Measurements from ENCODE around the gene PPBP.
"Not testable (repeated sequence)": the region's sequence is repeated elsewhere in the genome, so short reads cannot be mapped to it uniquely, and the experiment has no call there.

The PPBP gene

DNA sequence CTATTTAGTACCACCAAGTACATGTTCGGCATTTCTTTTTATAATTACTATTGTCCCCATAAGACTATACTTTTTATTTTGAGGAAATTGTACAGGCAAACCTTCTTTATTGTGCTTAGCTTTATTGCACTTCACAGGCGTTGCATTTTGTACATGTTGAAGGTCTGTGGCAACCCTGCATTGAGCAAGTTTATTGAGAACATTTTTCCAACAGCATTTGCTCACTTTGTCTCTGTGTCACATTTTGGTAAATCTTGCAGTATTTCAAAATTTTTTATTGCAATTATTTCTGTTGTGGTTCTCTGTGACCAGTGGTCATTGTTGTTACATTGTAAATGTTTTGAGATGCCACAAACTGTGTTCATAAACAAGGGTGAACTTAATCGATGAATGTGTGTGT, 21.3 kb upstream of the PPBP start:
- DNase-seq (no peak), ATAC-seq (no peak)
- Mint-ChIP-seq H3K27ac (no peak overlapping the region), H3K4me3 (no peak overlapping the region), H3K9me3 (no peaks in the 10 kb centered on the region), H3K27me3 (no peaks in the 10 kb centered on the region), H3K4me1 (no peaks in the 10 kb centered on the region)

GRCh38 chr4:74006009-74006476, 18.1 kb upstream of the PPBP start:
- Mint-ChIP-seq H3K4me3 (no peak overlapping the region), H3K27ac (no peak overlapping the region), H3K9me3 (no peaks in the 10 kb centered on the region), H3K27me3 (no peaks in the 10 kb centered on the region), H3K4me1 (no peaks in the 10 kb centered on the region)
- ATAC-seq (no peak), DNase-seq (no peak)

DNA sequence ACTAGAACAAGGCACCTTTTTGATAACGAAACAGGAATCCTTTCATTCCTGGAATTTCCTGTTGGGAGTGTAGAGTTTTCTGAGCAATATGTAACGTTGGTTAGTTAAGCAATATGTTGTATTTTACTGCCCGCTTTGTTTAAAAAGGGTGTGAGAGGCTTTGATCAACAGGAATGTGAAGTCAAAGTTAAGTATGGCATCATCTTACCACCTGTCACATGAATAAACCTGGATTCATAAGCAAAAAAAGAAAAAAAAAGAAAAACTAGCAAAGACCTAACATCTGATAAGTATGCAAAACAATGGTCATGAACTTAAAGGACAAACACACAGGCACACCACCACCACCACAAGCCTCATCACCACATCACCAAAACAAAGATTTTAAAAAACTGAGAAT, 17.5 kb upstream of the PPBP start:
- Mint-ChIP-seq H3K4me1 (no peaks in the 10 kb centered on the region), H3K27me3 (no peaks in the 10 kb centered on the region), H3K9me3 (no peaks in the 10 kb centered on the region), H3K4me3 (no peak overlapping the region), H3K27ac (no peak overlapping the region)
- ATAC-seq (no peak), DNase-seq (no peak)

- ATAC-seq (no peak), DNase-seq (no peak)
- Mint-ChIP-seq H3K27ac (no peak overlapping the region), H3K9me3 (peaks cover 0 to 4% of the 10 kb centered on the region in 2 donors), H3K4me1 (no peaks in the 10 kb centered on the region), H3K4me3 (no peak overlapping the region), H3K27me3 (no peaks in the 10 kb centered on the region)
Measured at GRCh38 chr4:74004668-74005067, 16.7 kb upstream of the PPBP start.

GRCh38 chr4:74000301-74000700, 12.3 kb upstream of the PPBP start:
- Mint-ChIP-seq H3K9me3 (peaks cover 0 to 4% of the 10 kb centered on the region in 2 donors), H3K27ac (no peak overlapping the region), H3K27me3 (peaks cover 15% of the 10 kb centered on the region), H3K4me3 (no peak overlapping the region), H3K4me1 (peaks cover 5% of the 10 kb centered on the region)
- no peak for DNase-seq
- no peak for ATAC-seq

- ATAC-seq (peak; percentile 62), DNase-seq (no peak)
- H3K4me3 Mint-ChIP-seq, result peak within 1 kb of the TSS in 1 of 2 donors; percentile 47
- H3K4me1 Mint-ChIP-seq, result peaks cover 5% of the 10 kb centered on the region
- H3K9me3 Mint-ChIP-seq, result peaks cover 0 to 4% of the 10 kb centered on the region in 2 donors
- peaks cover 25% of the 10 kb centered on the region for H3K27me3 Mint-ChIP-seq
- H3K27ac Mint-ChIP-seq, result no peak within 1 kb of the TSS
Measured at GRCh38 chr4:73998040-73999011, 10.3 kb upstream of the PPBP start, which contains the start of gene CXCL5. Gene CXCL5 (minus strand): TSS chr4:73998677. CDS start chr4:73998581, 96 bp downstream.

DNA sequence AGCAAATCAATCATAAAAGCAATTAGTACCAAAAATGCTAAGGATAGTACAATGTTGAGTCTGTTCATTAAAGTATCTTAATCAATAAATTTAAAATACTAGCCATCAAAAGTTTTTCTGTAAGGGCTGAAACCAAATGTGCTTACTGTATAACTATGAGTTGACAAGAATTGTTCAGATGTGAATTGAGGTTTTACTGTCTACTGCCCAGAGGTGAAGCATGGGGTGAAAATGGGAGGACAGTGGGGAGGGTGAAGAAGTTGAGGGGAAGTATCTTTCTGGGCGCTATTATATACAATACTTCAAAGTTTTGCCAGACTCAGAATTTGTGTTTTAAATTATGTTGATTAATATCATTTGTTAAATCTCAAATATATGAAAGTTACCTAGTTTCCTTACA, 4.1 kb upstream of the PPBP start:
- Mint-ChIP-seq H3K4me1 (no peaks in the 10 kb centered on the region), H3K27me3 (peaks cover 10% of the 10 kb centered on the region), H3K9me3 (no peaks in the 10 kb centered on the region), H3K4me3 (no peak overlapping the region), H3K27ac (no peak overlapping the region)
- ATAC-seq (no peak), DNase-seq (no peak)

DNA sequence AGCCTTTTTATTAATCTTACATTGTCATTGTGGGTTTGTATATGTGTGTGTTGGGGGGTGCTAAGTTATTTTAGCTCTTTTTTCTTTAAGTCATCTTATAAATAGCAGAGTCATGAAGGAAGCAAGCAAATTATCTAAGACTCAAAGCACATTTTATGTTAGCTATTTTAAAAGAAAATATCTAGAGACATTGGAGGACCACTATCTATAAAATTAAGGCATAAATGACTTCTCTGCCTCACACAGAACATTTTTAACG, 3.7 kb upstream of the PPBP start:
- no peaks in the 10 kb centered on the region for H3K9me3 Mint-ChIP-seq
- H3K27ac Mint-ChIP-seq, result no peak overlapping the region
- DNase-seq (no peak), ATAC-seq (no peak)
- no peak overlapping the region for H3K4me3 Mint-ChIP-seq
- no peaks in the 10 kb centered on the region for H3K4me1 Mint-ChIP-seq
- H3K27me3 Mint-ChIP-seq, result peaks cover 10% of the 10 kb centered on the region

DNA sequence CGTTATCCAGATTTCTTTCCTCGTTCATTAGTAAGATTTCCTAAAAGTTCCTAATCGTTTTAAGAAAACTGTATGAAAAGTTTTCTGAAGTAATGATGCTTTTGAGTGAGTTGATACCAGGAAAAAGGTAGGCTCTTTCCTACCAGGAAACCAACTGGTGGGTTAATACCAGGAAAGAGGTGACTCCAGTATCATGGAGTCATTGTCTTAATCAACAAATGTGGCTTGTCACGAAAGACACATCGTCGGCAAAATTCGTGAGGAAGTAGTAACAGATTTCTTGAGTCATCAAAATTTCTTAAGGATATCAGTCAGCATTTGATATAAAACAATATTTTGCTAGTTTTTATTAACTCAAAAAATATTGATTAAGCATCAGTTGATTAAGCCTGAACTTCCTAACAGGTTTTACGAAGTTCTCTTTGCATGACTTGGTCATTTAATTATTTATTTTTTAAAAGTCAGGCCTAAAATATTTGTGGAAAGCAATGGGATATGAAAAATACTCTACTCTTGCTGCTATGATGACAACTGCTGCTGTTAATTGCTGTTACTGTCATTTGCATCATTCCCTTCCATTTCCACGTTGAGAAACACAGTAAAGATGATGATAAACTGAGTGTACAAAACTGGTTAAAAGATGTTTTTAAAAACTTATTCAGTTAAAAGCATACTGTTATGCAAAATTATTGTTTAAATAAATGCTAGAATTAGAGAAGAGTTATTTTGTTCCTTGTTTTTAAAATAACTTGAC, 3.2 kb upstream of the PPBP start:
- Mint-ChIP-seq H3K4me3 (no peak overlapping the region), H3K4me1 (no peaks in the 10 kb centered on the region), H3K9me3 (no peaks in the 10 kb centered on the region), H3K27ac (no peak overlapping the region), H3K27me3 (peaks cover 10% of the 10 kb centered on the region)
- no peak for ATAC-seq
- DNase-seq, result no peak

- Mint-ChIP-seq H3K4me3 (no peak overlapping the region), H3K9me3 (no peaks in the 10 kb centered on the region), H3K4me1 (no peaks in the 10 kb centered on the region), H3K27me3 (peaks cover 10% of the 10 kb centered on the region), H3K27ac (no peak overlapping the region)
- DNase-seq, result no peak
- no peak for ATAC-seq
Measured at GRCh38 chr4:73989928-73990327, 1.9 kb upstream of the PPBP start.

DNA sequence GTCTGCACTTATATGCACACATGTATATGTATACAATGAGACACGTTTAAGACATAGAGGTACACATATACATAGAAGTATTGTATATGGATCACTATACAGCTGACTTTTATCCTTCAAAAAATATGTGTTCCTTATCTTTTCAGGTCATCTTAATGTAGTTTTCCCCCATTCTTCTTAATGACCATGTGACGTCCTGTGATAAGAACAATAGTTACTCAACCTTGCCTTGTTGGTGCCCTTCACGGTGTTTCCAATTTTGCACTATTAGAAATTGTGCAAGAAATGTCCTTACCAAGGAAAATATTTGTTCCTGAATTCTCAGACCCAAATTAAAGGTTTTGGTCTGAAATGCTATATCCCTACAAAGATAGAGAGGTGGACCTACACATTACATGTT, 1.0 kb upstream of the PPBP start:
- ATAC-seq, result no peak
- no peak for DNase-seq
- peaks cover under 1% of the 10 kb centered on the region for H3K27me3 Mint-ChIP-seq
- H3K9me3 Mint-ChIP-seq, result no peaks in the 10 kb centered on the region
- no peak overlapping the region for H3K4me3 Mint-ChIP-seq
- no peaks in the 10 kb centered on the region for H3K4me1 Mint-ChIP-seq
- no peak overlapping the region for H3K27ac Mint-ChIP-seq

DNA sequence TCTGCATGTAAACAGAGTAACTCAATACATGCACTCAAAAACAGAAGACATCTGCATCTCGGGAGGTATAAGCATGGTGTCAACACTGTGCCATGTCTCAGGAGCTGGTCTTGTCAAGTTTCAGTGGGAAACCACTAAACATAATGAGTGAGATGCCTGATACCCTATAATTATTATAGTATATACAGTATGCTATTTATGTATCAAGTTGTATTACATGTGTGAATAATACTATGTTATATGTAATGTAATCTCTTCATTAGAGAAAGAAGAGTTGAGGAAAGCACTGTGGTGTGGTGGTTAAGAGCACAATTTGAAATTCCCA, 2.5 kb downstream of the PPBP start:
- H3K9me3 Mint-ChIP-seq, result no peaks in the 10 kb centered on the region
- H3K27ac Mint-ChIP-seq, result no peak overlapping the region
- H3K4me3 Mint-ChIP-seq, result no peak overlapping the region
- no peak for ATAC-seq
- no peak for DNase-seq
- no peaks in the 10 kb centered on the region for H3K4me1 Mint-ChIP-seq
- peaks cover 11% of the 10 kb centered on the region for H3K27me3 Mint-ChIP-seq

- Mint-ChIP-seq H3K4me1 (no peaks in the 10 kb centered on the region), H3K4me3 (no peak overlapping the region), H3K9me3 (no peaks in the 10 kb centered on the region), H3K27ac (no peak overlapping the region), H3K27me3 (peaks cover 11% of the 10 kb centered on the region)
- ATAC-seq (no peak), DNase-seq (no peak)
Measured at GRCh38 chr4:73984736-73985527, 3.1 kb downstream of the PPBP start.

- ATAC-seq, H3K4me1 Mint-ChIP-seq, H3K9me3 Mint-ChIP-seq, DNase-seq, H3K4me3 Mint-ChIP-seq: not testable (repeated sequence)
- Mint-ChIP-seq H3K27ac (peak overlapping the region in 1 of 2 donors; percentile 63), H3K27me3 (peaks cover 11% of the 10 kb centered on the region)
Measured at GRCh38 chr4:73981175-73981574, 6.8 kb downstream of the PPBP start.

GRCh38 chr4:73979407-73979957, 8.5 kb downstream of the PPBP start:
- DNase-seq, result no peak
- Mint-ChIP-seq H3K27me3 (peaks cover 11% of the 10 kb centered on the region), H3K4me1 (no peaks in the 10 kb centered on the region), H3K4me3 (no peak overlapping the region), H3K27ac (no peak overlapping the region), H3K9me3 (peaks cover 10 to 12% of the 10 kb centered on the region in 2 donors)
- no peak for ATAC-seq
